Measurements from ENCODE around the gene ZNF10.

The ZNF10 gene

DNA sequence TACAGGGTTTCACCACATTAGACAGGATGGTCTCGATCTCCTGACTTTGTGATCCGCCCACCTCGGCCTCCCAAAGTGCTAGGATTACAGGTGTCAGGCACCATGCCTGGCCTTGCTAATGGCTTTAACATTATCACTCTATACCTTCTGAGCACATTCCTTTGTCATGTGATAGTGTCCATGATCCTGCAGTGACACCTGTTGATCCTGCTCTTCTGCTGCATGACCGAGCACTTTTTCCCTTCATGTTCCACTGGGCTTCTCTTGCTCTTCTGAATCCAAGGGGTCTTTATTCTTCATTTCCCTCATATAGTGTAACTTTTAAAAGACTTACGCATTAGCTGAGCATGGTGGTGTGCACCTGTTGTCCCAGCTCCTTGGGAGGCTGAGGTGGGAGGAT lies 62.4 kb downstream of the ZNF10 start:
- DNase-seq (ENCODE audit: low read depth in 1 of 2, low spot score in 1 of 2) = no peak

DNA sequence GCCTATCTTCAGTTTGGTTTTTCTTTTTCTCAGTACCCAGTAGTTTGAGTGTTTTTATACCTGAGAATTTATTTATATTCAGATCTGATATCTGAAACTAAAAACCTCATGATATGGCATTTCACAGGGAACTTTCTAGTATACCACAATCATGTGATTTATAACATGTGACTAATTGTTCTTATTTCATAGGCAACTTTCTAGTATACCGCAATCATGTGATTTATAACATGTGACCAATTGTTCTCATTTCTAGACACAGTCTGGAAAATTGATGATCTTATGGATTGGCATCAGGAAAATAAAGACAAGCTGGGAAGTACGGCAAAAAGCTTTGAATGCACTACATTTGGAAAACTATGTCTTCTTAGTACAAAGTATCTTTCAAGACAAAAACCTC lies 71.5 kb downstream of the ZNF10 start:
- DNase-seq (ENCODE audit: low read depth in 1 of 2, low spot score in 1 of 2) = no peak

DNA sequence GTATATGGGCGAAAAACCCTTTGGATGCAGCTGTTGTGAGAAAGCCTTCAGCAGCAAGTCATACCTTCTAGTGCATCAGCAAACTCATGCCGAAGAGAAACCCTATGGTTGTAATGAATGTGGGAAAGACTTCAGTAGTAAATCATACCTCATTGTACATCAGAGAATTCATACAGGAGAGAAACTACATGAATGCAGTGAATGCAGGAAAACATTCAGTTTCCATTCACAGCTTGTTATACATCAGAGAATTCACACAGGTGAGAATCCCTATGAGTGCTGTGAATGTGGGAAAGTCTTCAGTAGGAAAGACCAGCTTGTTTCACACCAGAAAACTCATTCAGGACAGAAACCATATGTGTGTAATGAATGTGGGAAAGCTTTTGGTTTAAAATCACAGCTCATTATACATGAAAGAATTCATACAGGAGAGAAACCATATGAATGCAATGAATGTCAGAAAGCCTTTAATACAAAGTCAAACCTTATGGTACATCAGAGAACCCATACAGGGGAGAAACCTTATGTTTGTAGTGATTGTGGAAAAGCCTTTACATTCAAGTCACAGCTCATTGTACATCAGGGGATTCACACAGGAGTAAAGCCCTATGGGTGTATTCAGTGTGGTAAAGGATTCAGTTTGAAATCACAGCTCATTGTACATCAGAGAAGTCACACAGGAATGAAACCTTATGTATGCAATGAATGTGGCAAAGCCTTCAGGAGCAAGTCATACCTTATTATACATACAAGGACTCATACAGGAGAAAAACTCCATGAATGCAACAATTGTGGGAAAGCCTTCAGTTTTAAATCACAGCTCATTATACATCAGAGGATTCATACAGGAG lies 72.3 kb downstream of the ZNF10 start:
- DNase-seq (ENCODE audit: low read depth in 1 of 2, low spot score in 1 of 2) = no peak

DNA sequence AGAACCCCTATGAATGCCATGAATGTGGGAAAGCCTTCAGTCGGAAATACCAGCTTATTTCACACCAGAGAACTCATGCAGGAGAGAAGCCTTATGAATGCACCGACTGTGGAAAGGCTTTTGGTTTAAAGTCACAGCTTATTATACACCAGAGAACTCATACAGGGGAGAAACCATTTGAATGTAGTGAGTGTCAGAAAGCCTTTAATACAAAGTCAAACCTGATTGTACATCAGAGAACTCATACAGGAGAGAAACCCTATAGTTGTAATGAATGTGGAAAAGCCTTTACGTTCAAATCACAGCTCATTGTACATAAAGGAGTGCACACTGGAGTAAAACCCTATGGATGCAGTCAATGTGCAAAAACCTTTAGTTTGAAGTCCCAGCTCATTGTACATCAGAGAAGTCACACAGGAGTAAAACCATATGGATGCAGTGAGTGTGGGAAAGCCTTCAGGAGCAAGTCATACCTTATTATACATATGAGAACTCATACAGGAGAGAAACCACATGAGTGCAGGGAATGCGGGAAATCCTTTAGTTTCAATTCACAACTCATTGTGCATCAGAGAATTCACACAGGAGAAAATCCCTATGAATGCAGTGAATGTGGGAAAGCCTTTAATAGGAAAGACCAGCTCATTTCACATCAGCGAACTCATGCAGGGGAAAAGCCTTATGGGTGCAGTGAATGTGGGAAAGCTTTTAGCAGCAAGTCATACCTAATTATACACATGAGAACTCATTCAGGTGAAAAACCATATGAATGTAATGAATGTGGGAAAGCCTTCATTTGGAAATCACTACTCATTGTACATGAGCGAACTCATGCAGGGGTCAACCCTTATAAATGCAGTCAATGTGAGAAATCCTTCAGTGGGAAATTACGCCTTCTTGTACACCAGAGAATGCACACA lies 73.2 kb downstream of the ZNF10 start:
- DNase-seq (ENCODE audit: low read depth in 1 of 2, low spot score in 1 of 2) = no peak

DNA sequence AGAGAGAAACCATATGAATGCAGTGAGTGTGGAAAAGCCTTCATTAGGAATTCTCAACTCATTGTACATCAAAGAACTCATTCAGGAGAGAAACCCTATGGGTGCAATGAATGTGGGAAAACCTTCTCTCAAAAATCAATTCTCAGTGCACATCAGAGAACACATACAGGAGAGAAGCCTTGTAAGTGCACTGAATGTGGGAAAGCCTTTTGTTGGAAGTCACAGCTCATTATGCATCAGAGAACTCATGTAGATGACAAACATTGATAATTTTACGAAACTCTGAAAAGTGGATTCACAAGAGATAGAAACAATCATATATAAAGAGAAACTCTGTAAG lies 73.8 kb downstream of the ZNF10 start:
- DNase-seq (ENCODE audit: low read depth in 1 of 2, low spot score in 1 of 2) = no peak

DNA sequence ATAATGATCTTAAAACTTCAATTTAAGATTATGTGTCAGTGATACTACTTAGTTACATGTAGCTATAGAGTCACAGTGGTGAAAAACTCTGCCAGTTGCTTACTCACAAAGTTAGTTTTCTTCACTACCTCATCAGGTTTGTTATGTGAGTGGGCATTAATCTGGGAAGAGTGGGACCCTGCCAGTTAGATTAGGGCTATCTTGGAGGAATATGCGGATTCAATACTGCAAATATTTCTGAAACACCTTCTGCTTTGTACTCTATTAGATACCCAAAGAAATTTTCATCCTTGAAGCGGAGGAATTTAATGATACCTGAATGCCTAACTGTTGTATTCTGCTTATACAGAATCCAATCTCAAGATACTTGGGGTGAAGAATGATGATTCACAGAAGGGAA lies 76.0 kb downstream of the ZNF10 start:
- no peak for DNase-seq (ENCODE audit: low read depth in 1 of 2, low spot score in 1 of 2)
